GM19043 (cell line): ENCODE results near the gene DGAT2.

ENCODE experiments used
- ATAC-seq: cut with Tn5 transposase; IDR thresholded peaks from one replicate; pipeline ENCODE4 v1.9.1; 2021; ENCODE audit warnings: low read depth; ENCODE audit not compliant: unreplicated experiment

Gene DGAT2

GRCh38 chr11:75797116-75797515 lies 28.5 kb downstream of the DGAT2 start:
- no peak for ATAC-seq

- ATAC-seq: no peak
These were observed 29.2 kb downstream of the DGAT2 start for GRCh38 chr11:75797792-75798191.

GRCh38 chr11:75800136-75800675 lies 31.6 kb downstream of the DGAT2 start:
- ATAC-seq: no peak

DNA sequence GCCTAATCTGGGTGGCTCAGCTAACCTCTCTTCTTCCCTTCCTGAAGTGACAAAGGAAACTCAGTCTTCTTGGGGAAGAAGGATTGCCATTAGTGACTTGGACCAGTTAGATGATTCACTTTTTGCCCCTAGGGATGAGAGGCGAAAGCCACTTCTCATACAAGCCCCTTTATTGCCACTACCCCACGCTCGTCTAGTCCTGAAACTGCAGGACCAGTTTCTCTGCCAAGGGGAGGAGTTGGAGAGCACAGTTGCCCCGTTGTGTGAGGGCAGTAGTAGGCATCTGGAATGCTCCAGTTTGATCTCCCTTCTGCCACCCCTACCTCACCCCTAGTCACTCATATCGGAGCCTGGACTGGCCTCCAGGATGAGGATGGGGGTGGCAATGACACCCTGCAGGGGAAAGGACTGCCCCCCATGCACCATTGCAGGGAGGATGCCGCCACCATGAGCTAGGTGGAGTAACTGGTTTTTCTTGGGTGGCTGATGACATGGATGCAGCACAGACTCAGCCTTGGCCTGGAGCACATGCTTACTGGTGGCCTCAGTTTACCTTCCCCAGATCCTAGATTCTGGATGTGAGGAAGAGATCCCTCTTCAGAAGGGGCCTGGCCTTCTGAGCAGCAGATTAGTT lies 32.3 kb downstream of the DGAT2 start:
- no peak for ATAC-seq

DNA sequence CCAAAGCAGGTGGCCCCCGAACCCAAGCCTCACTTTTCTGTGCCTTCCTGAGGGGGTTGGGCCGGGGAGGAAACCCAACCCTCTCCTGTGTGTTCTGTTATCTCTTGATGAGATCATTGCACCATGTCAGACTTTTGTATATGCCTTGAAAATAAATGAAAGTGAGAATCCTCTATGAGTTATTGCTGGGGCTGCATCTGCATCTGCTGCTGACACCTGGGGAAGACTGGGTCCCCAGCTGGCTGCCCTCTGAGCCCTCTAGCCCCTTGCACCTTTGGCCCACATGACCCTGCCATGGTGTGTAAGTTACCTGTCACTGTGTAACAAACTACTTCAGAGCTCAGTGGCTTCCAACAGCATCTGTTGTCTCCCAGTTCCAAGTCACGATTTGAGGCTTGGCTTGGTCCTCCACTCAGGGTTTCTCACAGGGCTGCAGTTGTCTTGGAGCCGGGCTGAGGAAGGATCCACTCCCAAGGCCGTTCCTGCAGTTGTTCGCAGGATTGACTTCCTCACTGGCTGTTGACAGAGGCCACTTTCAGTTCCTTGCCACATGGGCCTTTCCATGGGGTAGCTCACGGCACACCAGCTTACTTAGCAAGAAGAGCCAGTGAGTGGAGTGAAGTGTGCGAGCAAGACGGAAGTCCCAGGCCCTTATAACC lies 32.9 kb downstream of the DGAT2 start:
- ATAC-seq: no peak

- ATAC-seq: no peak
These were observed 33.7 kb downstream of the DGAT2 start for GRCh38 chr11:75802021-75802912.

GRCh38 chr11:75802913-75803820 lies 34.6 kb downstream of the DGAT2 start:
- ATAC-seq: no peak

DNA sequence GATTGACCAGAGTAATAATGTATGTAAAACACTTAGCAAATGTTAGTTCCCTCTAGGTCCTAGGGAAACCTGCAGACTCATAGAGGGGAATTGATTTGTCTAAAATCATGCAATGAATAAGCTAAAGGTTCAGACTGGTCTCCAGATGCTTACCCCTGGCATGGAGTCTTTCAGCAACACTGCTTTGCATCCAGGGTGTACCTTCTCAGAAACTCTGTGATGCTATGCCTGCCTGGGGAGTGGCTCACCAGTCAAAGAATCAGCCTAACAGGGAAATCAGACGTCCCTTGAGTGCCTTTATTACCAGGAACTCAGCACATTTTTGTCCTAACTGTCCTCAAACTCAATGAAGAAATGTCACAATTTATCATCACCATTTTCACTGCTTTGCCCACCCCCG lies 40.5 kb downstream of the DGAT2 start:
- no peak for ATAC-seq

DNA sequence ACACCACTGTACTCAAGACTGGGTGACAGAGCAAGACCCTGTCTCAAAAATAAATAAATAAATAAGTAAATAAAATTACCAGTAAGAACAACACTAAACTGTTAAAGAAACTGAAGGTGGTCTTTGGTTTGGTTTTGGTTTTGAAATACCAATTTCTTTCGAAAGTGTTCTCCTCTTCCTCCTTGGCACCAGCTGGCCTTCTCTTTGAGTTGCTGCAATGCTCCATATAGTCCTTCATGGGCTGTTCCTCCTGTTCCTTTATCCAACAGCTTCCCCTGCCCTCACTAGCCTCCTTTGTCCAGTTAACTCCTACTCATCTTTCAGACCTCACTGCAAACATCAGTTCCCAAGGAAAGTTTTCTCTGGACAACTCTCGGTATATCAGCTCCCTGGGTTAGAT lies 41.4 kb downstream of the DGAT2 start:
- no peak for ATAC-seq

GRCh38 chr11:75810637-75811390 lies 42.2 kb downstream of the DGAT2 start:
- ATAC-seq: no peak

DNA sequence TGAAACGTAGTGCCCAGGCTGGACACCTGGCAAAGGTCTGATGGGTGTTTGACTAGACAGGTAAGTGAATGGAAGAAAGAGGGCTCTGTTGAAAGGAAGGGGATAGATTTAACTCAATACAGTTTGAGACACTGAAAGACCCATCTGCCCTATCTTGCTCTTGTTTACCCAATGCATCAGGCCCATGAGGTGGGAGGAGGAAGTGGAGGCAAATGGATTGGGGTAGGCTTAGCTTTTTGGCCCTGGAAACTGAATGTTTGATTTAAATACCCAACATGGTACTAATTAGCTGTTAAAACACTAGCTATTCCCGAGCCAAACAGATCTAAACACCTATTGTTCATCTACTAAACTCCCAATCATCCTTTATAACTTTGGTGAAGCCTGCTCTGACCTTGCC lies 42.9 kb downstream of the DGAT2 start:
- no peak for ATAC-seq

DNA sequence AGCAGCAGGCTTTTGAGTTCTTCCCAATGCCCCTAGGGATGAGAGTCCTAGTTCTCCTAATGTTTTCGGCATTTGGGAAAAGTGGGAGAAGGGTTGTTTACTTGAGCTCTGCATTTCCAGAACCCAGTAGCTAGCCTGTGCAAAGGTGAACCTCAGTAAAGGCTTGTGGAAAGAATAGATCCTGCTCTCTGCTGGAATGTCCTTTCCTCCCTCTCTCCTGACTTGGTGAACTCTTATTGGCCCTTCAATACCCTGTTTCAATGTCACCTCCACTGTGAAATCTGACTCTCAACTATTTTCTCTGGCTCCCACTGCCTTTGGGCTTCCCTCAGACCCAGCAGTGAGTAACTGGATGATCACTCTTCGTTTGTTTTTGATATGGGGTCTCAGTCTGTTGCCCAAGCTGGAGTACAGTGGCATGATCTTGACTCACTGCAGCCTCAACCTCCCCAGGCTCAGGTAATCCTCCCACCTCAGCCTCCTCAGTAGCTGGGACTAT lies 44.0 kb downstream of the DGAT2 start:
- ATAC-seq: no peak

- ATAC-seq: no peak
These were observed 44.5 kb downstream of the DGAT2 start for GRCh38 chr11:75813124-75813523.

- no peak for ATAC-seq
These were observed 45.1 kb downstream of the DGAT2 start for GRCh38 chr11:75813622-75814039.

DNA sequence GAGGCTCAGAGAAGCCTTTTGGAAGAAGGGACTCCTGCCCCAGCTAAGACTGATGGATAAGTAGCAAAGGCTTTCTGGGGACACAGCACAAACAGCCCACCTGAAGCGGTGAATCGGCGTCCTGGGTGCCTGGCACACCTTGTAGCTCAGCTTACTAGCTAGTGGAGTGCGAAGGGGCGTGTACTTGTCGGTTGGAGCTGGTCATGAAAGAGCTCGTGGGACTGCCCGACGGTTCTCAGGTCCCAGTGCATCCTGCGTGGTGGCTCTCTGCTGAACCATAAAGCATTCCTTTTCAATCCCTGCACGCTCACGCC lies 45.7 kb downstream of the DGAT2 start:
- peak; percentile 25 for ATAC-seq

DNA sequence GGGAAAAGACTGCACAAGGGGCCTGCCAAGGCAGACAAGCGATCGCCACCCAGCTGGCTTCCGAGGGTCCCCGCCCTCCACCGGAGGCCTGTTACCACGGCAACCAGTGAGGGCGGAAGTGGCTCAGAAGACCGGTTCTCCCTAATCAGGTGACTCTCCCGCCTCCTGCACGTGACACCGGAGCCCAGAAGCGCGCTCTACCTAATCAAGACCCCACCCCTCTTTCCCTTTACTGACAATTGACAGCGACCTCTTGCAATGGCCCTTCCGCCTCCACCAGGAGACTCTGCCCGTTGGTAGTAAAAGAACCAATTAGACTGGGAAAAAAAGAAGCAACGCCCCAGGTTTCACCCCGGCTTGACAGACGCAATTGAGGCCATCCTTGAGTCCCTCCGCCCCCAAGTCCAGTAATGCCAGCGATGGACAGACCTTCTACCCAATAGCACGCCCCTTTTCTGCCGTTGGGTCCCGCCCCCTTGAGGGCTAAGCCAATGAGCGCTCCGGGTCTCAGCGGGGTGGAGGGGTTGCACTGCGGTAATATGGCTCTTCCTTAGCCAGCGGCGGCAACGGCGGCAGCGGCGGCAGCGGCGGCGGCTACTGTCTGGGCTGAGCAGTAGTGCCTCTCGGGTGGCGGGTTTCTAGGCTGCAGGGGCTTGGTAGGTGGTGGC lies 46.2 kb downstream of the DGAT2 start, which contains the start of gene UVRAG:
TSS of gene UVRAG (plus strand) at position 534 of the 668 bp plus-strand sequence. CDS start 198 bp downstream, outside the sequence.
- peak; percentile 74 for ATAC-seq

DNA sequence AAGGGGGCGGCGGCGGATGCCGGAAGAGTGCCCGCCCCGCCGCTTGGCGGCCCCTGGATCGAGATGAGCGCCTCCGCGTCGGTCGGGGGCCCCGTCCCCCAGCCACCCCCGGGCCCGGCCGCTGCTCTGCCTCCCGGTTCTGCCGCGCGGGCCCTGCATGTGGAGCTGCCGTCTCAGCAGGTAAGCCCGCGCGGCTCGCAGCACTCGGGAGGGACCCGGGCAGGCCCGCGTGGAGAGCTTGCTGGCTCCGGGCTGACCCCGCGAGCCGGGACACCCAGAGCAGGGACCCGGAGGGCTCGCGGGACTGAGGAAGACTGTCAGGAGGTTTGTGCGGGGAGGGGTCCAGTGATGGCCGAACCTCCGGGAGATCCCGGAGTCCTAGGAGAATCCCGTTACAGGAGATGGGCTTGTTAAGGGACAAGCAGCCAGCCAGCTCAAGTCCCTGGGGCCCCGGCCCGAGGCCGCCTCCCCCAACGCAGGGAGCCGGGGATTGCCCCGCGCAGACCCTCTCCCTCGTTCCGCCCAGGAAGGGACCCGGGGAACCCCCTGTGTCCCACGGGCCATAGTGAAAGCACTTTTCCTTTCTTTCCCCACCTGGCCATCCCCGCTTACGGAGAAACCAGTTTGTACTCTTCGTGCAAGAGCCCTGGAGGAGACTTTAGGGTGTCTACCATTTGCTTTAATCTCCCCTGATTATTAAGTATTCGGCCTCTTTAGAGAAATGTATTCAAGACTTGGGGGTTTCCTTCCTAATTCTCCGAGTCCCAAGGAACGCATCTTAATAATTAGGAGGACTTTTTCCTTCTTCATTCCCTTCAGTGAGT lies 47.0 kb downstream of the DGAT2 start:
- peak; percentile 4 for ATAC-seq
